GM18520 (cell line): ENCODE measurements around the gene PCK1.

Source experiments
- ATAC-seq: cut with Tn5 transposase; IDR thresholded peaks from one replicate; pipeline ENCODE4 v1.9.1; 2021; ENCODE audit not compliant: unreplicated experiment

PCK1 gene

DNA sequence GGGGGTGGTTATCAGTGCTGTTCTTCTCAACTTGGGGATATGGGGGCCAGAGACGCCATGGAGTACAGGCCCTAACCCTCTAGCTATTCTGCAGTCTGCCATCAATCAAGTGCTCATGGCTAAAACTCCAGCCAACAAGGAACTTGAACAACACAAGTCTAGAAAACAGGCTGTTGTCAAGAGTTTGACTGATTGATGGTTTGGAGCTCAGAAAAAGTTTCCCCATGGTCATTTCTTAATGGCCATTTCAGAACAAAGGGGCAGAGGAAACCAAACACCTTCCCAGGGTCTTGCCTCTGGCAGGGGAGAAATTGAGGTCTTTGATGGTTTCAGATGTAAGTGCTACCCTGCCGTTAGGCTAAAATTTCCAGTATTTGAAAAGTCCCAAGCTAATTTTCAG, 15.1 kb downstream of the PCK1 start:
- no peak for ATAC-seq

DNA sequence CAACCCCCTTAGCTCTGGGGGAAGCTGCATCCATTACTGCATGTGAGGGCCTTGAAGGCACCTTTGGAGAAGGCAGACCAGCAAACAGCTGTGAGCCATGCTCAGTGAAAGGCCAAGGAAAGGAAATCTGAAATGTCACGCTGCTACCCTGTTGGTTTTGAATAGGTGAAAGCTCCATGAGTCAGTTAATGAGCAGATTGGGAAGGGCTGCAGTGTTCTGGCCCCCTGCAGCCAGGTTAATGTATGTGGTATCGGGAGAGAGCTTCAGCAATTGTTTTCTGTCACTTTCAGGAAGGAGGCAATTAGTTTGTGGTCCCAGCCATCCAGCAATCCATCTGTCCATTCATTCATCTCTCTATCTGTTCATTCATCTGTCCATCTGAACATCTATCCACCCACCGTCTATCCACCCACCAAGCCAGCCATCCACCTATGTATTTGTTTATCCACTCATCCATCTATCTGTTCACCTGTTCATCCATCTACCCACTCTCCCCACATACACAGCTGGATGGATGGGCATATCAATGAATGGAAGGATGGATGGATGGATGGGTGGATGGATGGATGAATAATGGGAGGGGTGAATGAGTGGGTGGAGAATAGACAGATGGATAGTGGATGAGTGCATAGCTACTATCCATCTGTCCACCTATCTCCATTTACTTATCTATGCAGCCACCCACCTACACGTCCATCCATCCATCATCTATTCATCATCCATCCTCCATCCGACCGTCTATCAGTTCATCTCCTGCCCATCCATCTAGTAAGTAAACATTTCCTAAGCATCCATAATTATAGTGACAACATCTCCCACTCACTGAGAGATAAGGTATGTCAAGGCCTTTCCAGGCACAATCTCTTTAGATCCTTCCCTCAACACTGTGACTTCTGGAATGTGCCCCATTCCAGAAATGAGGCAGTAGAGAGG, 16.0 kb downstream of the PCK1 start:
- ATAC-seq: no peak

DNA sequence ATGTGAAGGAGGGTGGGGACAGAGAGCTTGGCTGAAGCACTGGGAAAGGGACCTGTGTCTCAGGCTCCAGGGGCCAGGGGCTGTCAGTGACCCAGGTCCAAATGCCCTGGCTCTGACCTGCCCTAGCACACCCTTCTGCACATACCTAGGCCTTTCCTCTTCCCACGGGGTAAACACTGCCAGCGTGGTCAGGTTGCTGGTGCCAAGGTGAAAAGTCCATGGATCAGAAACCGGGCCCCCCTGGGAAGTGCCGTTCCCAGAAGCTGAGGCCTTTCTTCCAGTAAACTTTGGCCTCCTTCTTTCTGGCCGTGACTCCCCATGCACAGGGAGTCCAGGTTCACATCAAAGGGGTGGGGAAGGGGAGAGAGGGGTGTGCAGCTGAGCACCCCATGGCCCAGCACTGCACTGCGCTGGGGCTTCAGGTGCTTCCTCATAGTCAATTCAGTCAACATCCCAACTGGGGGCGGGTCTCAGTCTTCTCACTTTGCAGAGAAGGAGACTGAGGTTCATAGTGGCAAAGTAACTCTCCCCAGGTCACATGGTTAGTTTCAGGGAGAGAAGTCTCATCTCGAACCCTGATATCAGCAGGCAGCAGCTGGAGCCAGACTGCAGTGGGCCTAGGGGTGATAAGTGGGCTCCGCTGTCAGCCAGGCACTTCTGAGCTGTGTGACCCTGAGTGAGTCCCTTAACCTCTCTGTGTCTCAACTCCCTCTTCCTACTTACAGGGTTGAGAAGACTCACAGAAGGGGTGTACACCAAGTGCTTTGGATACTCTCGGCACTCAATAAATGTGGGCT, 17.0 kb downstream of the PCK1 start:
- no peak for ATAC-seq

DNA sequence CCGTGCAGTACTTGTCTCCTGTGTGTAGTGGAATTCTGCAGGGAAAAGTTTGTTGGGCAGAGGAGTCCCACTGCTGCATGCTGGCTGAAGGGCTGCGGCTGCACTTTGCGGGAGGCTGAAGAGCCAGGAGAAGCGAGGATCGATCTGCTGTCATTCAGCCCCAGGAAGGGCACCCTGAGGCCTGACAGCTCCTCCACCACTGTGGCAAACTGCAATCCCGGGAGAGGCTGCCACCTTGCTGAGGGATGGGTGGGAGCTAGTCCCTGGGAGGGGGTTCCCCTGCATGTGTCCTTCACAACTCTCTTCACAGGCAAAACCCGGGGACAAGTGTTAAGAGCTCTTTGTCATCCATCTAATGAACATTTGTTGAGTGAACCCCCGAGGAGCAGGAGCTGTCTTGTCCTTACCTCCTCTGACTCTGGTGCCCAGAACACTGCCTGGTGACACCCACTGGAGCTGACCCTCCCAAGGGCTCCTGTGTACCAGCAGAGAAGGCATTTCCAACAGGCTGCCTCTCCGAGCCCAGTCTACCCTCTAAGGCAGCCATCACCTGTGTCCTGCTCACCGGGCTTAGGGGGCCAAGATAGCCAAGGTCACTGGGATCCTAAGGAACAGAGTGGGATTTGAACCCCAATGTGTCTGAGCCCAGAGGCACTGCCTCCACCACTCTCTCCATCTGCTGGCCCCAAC, 17.7 kb downstream of the PCK1 start:
- no peak for ATAC-seq

DNA sequence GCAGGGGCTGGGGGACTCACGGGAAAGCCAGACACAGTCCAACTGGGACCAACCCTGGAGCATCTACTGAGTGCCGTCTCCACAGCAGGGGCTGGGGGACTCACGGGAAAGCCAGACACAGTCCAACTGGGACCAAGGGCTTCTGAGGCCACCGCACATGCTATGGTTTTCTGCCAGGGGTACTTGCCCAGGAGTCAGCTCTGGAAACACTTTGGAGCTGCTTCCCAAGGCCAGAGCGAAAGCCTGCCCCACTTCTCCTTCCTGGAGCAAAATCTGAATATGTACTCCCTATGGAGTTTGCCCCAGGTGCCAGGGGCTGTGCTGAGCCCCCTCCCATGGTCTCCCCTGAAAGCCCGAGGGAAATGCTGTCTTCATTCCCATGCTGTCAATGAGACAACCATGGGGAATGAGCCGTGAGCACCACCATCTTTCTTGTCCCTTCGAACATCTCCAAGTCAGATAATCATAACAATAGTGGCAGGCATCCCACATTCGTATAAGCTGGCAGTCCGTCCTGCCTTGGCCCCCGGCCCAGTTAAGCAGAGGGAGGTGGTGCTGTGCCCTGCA, 18.5 kb downstream of the PCK1 start:
- ATAC-seq: no peak

DNA sequence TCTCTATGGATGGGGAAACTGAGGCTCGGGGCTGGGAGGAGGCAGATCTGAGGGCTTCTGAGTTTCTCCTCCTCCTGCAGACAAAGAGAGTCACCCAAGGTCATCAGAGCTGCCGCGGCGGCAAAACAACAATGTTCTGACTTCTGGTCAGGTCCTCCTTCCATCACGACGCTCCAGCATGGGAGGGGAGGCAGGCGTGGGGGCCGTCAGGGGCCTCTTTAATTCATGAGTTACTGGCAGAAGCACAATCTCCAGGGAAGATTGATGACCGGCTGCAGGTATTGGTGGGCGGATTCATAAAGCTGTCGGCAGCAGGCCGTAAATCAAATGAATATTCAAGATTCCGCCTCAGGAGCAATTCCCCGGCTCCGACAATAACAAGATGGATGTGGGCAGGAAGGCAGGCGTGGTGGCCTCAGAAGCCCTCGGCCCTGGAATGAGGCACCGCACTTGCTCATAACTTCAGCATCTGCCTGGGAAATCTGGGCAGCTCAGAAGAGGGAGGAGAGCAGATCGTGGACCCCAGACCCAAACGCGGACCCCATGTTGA, 19.1 kb downstream of the PCK1 start:
- ATAC-seq: no peak

DNA sequence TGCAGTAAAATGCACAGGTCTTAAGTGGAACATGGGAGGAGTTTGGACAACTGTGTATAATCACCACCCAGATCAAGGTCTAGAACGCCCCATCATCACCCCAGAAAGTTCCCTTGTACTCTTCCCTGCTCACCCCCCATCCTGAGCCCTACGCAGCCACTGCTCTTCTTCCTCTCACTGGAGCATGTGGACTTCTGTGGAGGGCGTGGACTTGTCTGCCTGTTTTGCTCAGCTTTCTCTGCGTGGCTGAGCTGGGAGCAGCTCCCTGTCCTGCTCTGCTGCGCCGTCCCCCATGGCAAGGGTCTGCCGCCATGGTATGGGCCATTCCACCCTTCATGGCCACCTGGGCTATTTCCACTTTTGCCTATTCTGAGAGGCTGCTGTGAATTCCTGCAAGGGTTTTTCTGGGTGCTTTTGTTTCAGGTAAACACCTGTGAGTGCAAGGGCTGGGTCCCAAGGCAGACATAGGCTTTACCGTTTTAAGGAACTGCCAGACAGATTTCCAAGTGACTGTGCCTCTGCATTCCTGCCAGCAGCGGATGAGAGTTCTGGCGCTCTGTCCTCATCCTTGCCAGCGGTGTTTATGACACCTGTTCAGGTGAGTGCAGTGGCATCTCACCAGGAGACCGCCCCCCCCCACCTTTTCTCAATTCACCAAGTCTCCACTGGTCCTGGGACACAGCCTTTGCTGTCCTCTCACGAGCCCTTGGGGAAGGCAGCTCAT, 19.7 kb downstream of the PCK1 start:
- no peak for ATAC-seq

DNA sequence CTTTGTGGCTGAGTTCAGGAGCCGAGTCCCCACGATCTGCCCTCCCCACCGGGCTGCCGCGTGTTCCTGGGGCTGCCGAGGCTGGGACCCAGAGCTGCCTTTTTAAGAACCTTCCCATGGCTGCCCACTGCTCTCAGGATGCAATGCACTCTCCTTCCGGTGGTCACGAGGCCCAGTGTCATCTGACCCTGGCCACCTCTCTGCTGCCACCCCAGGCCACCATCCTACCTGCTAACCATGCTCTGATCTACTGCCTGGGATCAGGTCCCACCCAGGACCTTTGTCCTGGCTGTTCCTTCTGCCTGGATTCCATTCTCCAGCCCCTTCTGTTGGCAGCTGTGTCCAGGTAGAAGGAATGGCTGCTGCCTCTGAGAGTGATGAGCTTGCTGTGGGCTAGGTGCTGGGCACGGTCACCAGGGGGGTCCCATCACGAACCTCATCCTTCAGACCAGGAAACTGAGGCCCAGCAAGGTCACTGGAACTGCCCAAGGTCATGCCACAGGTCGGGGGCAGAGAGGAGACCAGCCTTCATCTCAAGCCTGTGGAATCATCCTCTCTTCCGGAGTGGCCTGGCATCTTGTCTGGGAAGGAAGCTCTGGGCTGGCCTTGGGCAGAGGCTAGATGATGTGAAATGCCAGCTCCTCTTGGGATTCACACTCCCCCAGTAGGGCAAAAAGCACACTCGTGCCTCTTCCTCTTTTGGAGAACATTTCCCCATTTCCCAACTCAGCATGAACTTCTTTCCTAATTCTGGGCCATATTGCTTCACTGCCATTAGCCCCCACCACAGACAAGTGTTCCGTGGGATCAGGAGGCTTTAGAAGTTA, 20.5 kb downstream of the PCK1 start:
- ATAC-seq: no peak

DNA sequence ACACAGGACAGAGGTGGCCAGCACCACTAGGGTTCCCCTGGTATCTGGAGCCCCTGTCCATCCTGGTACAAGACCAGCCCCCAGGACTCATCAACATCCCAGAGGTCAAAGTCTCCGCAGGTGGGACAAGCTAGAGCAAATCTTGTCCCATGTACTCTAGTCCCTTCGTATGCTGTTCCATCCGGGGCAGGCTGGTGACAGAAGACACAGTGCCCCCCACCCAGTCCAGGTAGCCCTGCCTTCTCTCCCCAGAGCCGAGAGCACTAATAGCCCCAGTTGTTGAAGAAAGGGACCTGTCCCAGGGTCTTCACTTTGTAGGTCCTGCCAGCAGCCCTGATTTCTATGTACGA, 21.1 kb downstream of the PCK1 start:
- no peak for ATAC-seq

DNA sequence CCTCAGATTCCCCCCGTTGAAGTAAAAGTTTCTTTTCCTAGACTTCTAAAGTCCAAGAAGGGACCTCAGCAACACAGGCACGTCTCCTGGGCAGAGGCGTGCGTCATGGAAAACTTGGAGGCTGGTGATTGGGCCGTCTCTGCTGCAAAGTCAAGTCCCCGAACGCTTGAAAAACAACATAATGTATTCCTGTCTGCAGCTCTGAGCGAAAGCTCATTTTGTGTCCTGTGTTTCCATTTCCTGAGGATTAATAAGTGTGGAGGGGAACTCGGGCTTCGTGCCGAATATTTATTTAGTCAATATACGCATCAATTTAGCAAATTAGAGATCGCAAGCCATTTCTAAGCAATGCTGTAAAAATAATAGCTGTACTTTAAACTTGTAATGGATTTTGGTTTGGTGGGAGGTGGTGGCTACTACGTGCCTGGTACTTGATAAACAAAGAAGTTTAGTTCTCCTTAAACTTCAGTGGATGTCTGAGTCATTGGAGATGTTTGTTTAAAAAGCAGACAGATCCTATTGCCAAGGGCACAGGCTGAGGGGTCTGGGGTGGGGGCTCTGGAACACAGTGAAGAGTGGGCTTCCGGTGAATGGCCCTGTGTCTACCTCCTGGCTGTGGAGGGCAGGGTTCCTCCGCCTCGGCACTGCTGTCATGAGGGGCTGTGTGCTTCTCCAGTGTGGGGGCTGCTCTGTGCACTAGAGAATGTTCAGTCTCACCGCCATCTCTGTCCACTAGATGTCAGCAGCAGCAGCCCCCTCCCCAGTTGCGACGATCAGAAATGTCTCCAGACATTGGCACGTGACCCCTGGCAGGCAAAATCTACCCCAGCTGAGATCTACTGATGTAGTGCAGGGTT, 21.8 kb downstream of the PCK1 start:
- ATAC-seq: no peak

DNA sequence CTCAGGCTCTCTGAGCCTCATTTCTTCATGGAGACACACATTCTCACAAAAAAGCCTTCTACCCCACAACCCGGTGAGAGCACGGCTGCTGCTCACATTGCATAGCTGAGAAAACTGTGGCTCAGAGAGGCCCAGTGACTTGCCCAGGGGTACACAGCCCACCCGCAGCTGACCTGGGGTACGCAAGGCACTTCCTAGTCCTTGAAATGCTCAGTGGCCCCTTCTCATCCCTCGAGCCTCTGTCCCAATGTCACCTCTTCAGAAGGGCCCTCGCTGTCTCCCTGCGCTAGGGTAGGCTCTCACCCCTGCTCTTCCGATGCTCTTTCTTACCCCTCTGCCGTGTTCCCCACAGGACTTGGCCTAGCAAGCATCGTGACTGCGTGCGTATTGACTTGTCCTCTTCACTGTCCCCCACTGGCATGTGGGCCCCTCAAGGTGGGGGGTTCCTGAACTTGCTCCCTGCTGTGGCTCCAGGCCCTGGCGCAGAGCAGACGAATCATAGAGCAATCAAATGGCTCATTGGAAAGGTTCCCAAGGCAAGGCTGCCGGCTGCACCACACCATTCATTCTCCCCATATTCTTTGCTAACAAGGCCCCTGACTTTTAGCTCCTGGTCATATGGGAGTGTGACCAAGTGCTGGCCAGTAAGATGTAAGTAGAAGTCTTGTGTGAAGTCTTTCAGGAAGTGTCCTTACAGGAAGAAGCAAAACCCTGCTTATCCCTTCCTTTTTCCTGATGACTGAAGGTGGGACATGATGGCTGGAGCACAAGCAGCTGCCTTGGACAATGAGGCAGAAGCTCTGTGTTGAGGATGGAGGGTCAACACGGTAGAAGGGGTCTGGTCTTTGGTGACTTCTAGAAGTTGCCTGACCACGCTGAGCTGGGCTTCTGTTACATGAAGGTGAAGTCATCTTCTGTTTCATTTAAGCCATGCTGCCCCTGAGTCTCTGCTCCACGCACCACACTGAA, 22.7 kb downstream of the PCK1 start:
- ATAC-seq: no peak

DNA sequence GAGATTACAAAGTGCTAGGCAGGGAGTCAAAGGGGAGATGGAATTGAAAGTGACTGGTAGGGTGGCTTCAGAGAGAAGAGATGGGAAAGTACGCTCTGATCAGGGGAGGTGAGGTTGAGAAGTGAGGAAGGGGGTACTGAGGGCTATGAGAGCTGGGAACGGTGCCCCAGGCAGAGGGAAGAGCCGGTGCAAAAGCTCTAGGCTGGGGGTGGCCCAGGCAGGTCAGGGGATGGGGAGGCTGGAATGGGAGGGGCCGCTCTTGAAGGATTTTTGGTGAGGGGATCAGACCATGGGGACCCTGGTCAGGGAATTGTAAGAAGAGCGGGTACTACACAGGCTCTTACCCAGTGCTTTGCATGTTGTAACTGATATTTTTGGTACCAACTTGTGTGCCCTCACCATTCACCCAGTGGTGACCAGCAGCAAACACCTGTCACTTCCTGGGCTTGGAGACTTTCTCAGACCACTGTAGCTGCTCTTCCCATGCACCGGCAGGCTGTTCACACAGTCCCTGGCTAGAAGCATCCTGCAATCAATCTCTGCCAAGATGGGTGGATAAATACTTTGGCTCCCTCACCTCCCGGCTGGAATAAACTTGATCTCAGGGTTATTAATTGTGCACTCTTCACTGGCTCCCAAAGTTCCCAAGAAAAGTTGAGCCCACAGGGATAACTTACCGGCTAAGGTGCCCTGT, 24.0 kb downstream of the PCK1 start:
- no peak for ATAC-seq

DNA sequence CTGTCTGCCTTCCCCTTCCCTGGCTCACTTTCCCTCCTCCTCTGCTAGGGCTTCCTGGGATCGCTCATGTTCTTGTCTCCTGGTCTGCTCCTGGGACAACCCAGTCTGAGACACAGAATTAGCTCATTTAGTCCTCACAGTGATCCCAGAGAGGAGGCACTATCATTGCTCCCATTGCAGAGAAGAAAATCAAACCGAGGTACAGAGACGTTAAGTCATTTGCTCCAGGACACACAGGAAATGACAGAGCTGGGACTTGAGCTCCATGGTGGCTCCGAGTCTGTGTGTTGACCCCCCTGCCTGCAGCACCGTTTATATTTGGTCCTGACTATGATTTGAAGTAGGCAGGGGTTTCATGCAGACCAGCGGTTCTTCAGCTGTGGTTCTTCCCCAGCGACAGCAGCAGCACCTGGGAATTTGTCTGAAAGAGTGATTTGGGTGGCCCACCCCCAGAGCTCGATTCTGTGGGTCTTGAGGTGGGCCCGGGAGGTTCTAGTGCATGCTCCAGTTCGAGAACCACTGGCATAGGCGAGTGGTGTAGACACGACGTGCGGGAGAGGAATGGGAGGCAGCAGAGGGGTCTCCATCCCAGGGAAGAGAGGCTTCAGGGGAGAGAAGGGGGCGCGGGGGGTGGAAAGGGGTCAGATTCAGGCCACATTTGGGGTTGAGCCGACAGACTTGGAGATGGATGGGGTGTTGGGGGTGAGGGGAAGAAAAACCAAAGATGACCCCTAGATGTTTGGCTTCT, 24.7 kb downstream of the PCK1 start:
- no peak for ATAC-seq

DNA sequence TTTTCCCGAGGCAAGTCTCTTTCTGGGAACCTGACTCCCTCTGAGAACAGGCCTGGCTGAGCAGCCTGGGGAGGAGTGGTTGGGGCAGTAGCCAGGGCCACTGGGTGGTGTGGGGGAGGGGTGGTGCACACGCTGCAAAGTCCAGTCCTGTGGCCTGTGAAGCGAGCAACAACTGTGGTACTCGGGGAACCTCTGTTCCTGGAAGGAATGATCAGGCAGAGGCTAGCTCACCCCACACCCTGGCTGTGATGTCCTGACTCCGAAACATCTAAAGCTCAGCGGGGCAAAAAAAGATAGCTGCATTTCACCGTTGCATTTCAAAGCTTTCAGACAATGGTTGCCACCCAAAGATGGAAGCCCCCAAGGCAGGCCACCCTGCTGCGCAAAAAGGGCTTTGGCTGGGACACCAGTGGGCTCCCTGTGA, 25.5 kb downstream of the PCK1 start:
- no peak for ATAC-seq

DNA sequence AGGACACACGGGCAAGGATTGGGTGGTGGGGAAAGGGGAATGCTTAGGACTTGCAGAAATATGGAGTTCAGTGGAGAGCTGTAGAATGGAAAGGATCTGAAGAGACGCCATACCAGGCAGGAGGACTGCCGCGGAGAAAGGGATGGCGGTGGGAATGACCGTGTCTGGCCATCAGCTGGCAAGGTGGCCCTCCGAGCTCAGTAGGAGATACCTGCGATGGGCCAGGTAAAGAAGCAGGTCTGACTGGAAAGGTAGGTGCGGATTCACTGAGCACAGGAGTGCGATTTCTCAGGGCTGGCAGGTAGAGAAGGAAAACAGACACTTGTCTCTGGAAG, 26.0 kb downstream of the PCK1 start:
- ATAC-seq: no peak

DNA sequence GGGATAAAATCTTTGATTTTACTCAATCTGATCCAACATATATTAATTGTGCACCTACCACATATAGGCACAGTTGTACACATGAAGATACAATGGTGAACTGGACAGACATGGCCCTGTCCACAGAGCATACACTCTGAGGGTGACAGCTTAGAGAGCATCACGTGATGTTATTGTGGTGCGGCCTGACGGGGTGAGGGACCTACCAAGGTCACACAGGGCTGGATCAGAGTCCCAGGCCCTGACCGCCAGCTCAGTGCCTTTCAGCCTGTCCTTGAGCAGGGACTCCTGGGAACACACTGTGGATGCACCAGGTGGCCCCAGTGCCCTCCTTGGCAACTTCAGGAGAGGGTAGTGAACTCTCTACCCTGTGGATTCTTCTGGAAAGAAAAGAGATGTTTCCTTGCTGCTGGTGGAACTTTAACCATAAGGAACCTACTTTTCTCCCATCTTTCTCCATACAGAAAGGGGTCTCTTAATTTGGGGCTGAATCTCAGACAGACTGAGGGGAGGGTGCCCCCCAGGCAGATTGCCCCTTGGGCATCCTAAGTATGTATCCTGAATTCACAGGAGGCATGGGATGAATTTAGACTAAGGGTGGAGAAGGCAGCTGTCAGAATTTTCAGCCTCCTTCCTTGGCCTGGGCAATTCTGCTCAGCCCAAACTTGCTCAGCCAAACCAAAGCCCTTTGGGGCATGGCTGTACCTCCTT, 26.5 kb downstream of the PCK1 start:
- no peak for ATAC-seq
